NCI-H1930 (cell line): ENCODE data around the gene MKLN1.
"Not testable (repeated sequence)": the region's sequence is repeated elsewhere in the genome, so short reads cannot be mapped to it uniquely, and the experiment has no call there.

ENCODE experiments used
- DNase-seq, 2 experiments: peaks; one replicate each; lab custom pipeline; 2025; lab: John Stamatoyannopoulos, UW

The MKLN1 gene

GRCh38 chr7:131327626-131328376 lies at the start of gene MKLN1:
Gene MKLN1, plus strand, starts transcription at chr7:131327876. Its CDS starts 24 bp downstream, at chr7:131327900.
- peak; percentile 80 to 87 for DNase-seq

- no peak for DNase-seq
Observed at GRCh38 chr7:131279044-131279443, 48.6 kb upstream of the MKLN1 start.

DNA sequence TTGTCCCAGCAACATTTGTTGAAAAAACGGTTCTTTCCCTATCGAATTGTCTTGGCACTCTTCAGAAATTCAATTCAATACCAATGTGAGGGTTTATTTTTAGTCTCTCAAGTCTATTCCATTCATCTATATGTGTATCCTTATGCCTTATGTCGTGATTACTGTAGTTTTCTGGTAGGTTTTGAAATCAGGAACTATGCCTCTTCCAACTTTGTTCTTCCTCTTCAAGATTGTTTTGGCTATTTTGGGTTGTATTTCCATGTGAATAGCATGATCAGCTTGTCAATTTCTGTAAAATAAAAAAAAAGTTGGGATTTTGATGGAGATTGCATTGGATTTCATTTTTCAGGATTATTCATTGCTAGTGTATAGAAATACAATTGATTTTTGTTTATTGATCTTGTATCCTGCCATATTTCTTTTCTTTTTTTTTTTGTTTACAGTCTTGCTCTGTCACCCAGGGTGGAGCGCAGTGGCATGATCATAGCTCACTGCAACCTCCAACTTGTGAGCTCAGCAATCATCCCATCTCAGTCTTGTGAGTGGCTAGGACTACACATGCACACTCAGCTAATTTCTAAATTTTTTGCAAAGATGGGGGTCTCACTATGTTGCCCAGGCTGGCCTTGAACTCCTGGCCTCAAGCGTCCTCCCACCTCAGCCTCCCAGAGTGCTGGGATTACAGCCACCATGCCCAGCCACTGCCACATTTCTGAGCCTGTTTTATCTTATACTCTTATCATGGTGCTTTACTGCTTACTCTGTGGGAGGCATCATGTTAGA lies 46.2 kb upstream of the MKLN1 start:
- no peak for DNase-seq

- DNase-seq: no peak
Observed at GRCh38 chr7:131284702-131285419, 42.8 kb upstream of the MKLN1 start.

DNA sequence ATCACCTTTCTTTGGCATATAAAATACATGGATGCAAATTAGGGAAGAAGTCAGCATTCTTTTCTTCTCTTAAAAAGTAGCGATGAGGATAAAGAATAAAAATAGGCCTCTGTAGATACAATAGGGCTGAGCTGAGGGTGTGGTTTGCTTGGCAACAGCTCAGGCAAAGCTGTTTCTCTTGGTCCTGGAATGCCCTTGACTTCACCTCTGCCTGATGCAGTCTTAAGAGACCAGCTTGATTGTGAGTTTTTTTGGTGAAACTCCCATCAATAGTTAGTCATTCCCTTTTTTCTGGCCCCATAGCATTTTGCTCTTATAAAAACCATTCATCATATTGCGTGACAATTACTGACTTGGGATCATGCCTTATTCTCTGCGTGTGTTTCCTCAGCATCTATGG lies 42.1 kb upstream of the MKLN1 start:
- no peak for DNase-seq

DNA sequence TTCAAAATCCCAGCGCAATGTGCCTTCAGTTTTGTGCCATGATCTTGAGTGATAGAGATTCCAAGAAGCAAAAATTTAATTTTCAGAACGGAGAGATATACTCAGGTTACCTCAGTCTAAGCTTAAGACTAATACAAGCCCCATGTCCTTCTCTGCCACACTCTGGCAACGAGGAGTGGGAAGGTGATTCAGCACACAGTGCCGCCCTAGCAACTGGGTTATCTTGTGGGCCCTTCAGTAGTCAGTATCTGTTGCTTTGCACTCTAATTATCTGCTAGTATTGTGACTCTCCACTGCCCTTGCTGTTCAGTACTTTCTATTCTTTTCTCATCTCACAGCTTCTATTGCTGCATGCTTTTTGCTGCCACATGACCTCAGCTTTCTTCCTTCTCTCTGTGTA lies 39.2 kb upstream of the MKLN1 start:
- DNase-seq: no peak

DNA sequence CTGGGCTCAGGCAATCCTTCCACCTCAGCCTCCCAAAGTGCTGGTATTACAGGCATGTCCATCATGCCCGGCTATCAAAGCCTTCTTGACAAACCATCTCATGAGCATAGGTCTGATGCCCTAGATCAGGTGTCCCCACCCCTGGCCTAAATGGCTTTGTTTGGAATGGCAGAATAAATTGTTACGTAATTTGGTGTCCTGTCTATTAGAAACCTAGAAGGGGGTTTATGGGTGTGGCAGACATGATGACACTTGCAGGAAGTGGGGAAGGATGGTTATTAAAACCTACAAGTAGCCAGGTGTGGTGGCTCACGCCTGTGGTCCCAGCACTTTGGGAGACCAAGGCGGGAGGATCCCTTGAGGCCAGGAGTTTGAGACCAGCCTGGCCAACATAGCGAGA lies 38.6 kb upstream of the MKLN1 start:
- no peak for DNase-seq

GRCh38 chr7:131292141-131292905 lies 35.4 kb upstream of the MKLN1 start:
- DNase-seq: no peak

- DNase-seq: no peak
Observed at GRCh38 chr7:131293018-131293417, 34.7 kb upstream of the MKLN1 start.

DNA sequence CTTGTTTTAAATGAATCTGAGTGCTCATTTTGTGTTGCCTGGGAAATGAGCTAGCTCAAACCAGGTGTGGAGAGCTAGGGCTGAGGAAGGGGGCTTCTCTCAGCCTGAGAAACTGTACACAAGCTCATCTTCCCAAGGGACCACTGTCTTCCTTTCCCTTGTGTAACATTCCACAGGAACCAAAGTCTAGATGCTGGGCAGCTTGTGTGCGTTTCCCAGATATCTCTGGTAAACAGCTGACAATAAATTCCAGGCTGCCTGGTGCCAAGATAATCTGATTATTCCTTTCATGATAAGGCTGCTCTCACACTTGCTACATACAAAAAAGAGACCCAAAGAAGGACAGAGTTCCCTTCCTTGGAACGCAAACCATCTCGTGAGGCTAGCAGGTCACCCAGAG lies 33.1 kb upstream of the MKLN1 start:
- DNase-seq: no peak

- no peak for DNase-seq
Observed at GRCh38 chr7:131298608-131298992, 29.1 kb upstream of the MKLN1 start.

DNA sequence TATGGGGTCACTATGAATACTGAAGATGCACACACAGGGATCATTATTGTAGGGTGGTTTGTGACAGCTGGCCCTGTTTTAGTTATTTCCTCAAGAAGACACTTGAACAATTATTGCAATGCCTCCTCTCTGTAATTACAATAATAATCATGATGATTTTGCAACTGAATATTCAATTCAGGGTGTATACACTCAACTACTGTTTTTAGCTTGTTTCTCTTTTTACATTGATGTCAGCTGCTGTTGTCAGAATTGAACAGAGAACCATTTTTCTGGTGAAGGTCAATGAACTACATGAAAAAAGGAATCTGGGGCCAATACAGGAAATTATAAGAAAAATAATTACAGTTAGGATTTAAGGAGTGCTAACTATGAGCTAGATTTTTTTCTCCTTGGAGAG lies 28.6 kb upstream of the MKLN1 start:
- DNase-seq: no peak

- DNase-seq: no peak
Observed at GRCh38 chr7:131300078-131300477, 27.6 kb upstream of the MKLN1 start.

GRCh38 chr7:131300572-131301466 lies 26.9 kb upstream of the MKLN1 start:
- DNase-seq: no peak

DNA sequence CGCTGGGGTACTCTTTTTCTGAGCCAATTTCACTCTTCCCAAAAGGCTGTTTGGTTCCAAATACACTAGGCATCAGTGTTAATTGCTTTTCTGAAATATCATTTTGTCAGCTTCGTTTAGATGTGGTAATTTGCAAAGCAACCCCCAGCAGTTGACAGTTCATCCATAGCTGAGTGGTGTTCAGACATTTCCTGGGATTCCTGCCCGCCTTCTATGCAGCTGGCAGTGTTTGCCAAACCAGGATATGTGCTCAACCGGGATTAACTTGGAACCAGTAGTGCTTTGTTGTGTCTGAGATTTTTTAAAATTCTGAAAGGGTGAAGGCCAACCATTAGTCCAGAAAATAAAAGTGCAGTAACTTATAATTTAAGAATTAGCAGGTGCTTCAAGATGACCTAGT lies 25.2 kb upstream of the MKLN1 start:
- no peak for DNase-seq

DNA sequence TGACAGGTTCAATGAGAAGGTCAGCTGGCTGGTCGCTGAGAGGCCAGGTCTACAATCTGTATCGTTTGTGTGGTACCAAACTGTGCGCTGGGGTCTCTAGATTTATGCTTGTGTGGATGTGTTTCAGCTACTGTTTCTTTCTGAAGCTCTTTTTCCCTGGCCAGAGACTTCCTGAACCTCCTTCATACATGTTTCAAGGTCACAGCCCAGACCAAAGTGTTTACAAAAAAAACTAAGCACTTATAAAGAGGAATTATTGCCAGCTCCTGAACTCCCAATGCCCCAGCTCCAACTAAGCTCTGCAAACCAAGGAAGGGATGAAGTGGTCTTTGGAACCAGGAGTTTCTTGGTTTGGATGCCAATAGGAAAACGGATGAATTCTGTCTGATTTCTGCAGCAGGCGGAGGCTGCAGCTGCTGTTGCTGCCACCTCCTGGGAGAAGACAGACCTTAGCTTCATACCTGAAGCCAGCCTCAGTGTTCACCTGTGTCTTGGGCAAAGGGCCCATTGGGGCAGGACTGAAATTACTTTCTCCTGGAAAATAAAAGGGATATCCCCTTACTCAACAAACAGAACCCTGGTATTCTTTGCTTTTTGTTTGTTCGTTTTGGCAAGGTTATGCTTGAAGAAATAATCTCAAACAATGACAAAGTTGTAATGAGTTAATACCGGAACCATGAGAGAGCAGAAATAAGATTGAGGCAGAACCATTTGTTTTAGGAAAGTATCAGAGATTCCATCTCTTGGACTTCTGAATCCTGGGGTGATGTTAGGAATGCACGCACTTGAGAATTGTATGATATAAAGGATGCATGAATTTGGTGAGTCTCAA lies 24.6 kb upstream of the MKLN1 start:
- no peak for DNase-seq

GRCh38 chr7:131305152-131305551 lies 22.5 kb upstream of the MKLN1 start:
- DNase-seq: no peak

- not testable (repeated sequence) for DNase-seq
Observed at GRCh38 chr7:131306041-131306440, 21.6 kb upstream of the MKLN1 start.

GRCh38 chr7:131306777-131307176 lies 20.9 kb upstream of the MKLN1 start:
- DNase-seq: no peak

GRCh38 chr7:131307627-131308026 lies 20.0 kb upstream of the MKLN1 start:
- DNase-seq: no peak
